Loucy (cell line): Measurements from ENCODE around the gene ATXN7L1.

Source experiments
- H2AFZ ChIP-seq: fragments of 200-600 bp; sonication (generic); 2 replicates; pipeline ENCODE4 v1.6.0; 2016; ENCODE audit warnings: antibody characterized with exemption, mild to moderate bottlenecking, low read length, moderate library complexity
- H3F3A ChIP-seq: fragments of 200-600 bp; 2 replicates; pipeline ENCODE4 v1.6.0; 2016; ENCODE audit warnings: antibody characterized with exemption, low read depth, mild to moderate bottlenecking
- H3K27me3 ChIP-seq: fragments of 200-600 bp; sonication (generic); 2 replicates; pipeline ENCODE4 v1.6.1; 2014; ENCODE audit warnings: low read length, mild to moderate bottlenecking; ENCODE audit not compliant: insufficient read depth, poor library complexity, severe bottlenecking
- H3K36me3 ChIP-seq: fragments of 200-600 bp; sonication (generic); 2 replicates; pipeline ENCODE4 v1.6.1; 2016; ENCODE audit warnings: low read length; ENCODE audit not compliant: insufficient read depth
- H3K4me1 ChIP-seq: fragments of 200-600 bp; sonication (generic); 2 replicates; pipeline ENCODE4 v1.5.1; 2014; ENCODE audit warnings: low read length, mild to moderate bottlenecking; ENCODE audit not compliant: insufficient read depth, poor library complexity, severe bottlenecking
- H3K4me2 ChIP-seq: fragments of 200-600 bp; sonication (generic); 2 replicates; pipeline ENCODE4 v1.6.0; 2014; ENCODE audit warnings: antibody characterized with exemption, low read length, low read depth, mild to moderate bottlenecking; ENCODE audit not compliant: poor library complexity, severe bottlenecking
- H3K4me3 ChIP-seq: fragments of 200-600 bp; sonication (generic); 2 replicates; pipeline ENCODE4 v1.5.1; 2014; ENCODE audit warnings: low read length, mild to moderate bottlenecking, mixed read lengths; ENCODE audit not compliant: poor library complexity, severe bottlenecking
- H3K79me2 ChIP-seq: fragments of 200-600 bp; sonication (generic); 2 replicates; pipeline ENCODE4 v1.6.1; 2014; ENCODE audit warnings: low read length; ENCODE audit not compliant: insufficient read depth
- H3K9ac ChIP-seq: fragments of 200-600 bp; sonication (generic); 2 replicates; pipeline ENCODE4 v1.6.0; 2014; ENCODE audit warnings: mild to moderate bottlenecking, low read depth, low read length, moderate library complexity; ENCODE audit not compliant: poor library complexity, severe bottlenecking
- H3K9me2 ChIP-seq: fragments of 200-600 bp; sonication (generic); replicated peaks from 2 replicates; pipeline ENCODE4 v1.6.1; 2016; ENCODE audit warnings: low read depth, low read length, mixed read lengths
- H3K9me3 ChIP-seq: fragments of 200-600 bp; sonication (generic); 2 replicates; pipeline ENCODE4 v1.6.1; 2014; ENCODE audit warnings: mild to moderate bottlenecking, antibody characterized with exemption, low read length, low read depth; ENCODE audit not compliant: insufficient read depth
- H4K20me1 ChIP-seq: fragments of 200-600 bp; sonication (generic); 2 replicates; pipeline ENCODE4 v1.6.0; 2014; ENCODE audit warnings: antibody characterized with exemption, low read length, mild to moderate bottlenecking; ENCODE audit not compliant: insufficient read depth, poor library complexity, severe bottlenecking
- EZH2phosphoT487 ChIP-seq: fragments of 200-600 bp; IDR thresholded peaks from 2 replicates; pipeline ENCODE4 v1.6.1; 2018; ENCODE audit warnings: antibody characterized with exemption, mild to moderate bottlenecking, moderate library complexity, borderline replicate concordance
- TF ChIP-seq, protein P1 (sequence below): fragments of 200-600 bp; sonication (generic); conservative IDR thresholded peaks from 2 replicates; pipeline ENCODE4 v1.5.1; 2014; ENCODE audit warnings: mild to moderate bottlenecking, antibody characterized with exemption, low read length

ATXN7L1 gene

DNA sequence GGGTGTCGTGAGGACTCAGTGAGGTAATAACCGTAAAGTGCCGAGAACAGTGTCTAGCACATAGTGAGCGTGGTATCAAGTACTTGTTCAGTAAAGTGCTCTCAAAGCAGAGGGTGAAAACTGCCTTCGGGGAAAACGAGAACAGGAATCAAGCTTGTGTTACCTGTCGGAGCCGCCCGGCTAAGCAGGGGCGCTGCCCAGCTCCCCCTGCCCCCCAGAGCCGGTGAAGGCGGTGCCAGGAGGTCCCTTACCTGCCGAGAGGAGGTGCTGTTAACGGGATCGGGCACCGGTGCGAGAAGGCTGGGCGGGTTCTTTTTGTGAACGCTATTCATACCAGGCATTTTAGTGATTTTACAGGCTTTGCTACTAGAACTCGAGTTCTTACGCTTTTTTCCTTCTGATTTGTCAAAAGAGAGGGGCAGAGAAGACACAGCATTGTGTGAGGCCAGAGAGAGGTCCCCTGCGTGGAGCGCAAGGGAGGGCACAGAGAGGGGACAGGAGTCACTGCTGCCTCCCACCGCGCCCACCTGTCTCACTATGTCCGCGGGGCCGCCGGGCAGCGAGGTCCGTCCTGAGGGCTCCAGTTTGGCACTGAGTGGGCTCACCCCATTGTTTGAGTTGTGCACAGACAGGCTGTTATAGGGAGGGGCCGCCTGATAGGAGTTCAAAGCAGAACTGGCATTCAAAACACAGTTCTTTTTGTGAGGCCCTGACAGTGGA, 262.6 kb downstream of the ATXN7L1 start:
- Histone ChIP-seq H3K9ac (no peak overlapping the region), H3K27me3 (no peaks in the 10 kb centered on the region), H3K4me3 (no peak overlapping the region), H4K20me1 (no peaks in the 10 kb centered on the region), H3K79me2 (no peaks in the 10 kb centered on the region), H3K4me2 (no peak overlapping the region), H3K9me2 (no peaks in the 10 kb centered on the region), H3K4me1 (no peaks in the 10 kb centered on the region), H3K36me3 (no peaks in the 10 kb centered on the region), H3F3A (no peaks in the 10 kb centered on the region), H3K9me3 (no peaks in the 10 kb centered on the region), H2AFZ (no peak overlapping the region)
- TF ChIP-seq EZH2phosphoT487: no peak
- TF ChIP-seq, protein P1, sequence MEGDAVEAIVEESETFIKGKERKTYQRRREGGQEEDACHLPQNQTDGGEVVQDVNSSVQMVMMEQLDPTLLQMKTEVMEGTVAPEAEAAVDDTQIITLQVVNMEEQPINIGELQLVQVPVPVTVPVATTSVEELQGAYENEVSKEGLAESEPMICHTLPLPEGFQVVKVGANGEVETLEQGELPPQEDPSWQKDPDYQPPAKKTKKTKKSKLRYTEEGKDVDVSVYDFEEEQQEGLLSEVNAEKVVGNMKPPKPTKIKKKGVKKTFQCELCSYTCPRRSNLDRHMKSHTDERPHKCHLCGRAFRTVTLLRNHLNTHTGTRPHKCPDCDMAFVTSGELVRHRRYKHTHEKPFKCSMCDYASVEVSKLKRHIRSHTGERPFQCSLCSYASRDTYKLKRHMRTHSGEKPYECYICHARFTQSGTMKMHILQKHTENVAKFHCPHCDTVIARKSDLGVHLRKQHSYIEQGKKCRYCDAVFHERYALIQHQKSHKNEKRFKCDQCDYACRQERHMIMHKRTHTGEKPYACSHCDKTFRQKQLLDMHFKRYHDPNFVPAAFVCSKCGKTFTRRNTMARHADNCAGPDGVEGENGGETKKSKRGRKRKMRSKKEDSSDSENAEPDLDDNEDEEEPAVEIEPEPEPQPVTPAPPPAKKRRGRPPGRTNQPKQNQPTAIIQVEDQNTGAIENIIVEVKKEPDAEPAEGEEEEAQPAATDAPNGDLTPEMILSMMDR: no peak

DNA sequence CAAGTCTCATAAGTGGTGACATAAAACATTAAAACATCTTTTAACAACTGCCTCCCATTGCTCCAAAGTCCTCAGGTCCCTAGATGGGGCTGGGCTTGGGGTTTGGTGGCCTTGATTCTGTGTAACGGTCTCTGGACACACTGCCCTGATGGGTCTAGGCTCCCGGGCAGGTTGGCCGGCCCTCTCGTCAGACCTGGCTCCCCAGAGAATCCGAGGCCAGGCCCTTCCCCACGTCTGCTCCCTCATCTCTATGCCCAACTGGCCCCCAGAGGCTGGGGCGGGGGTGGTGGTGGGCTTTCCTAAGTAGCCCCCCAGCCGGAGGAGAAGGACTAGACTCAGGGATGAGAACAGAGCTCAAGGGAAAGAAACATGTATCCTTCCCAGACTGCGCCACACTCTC, 263.6 kb downstream of the ATXN7L1 start:
- no peaks in the 10 kb centered on the region for H3K79me2 ChIP-seq
- no peak overlapping the region for H3K4me2 ChIP-seq
- no peaks in the 10 kb centered on the region for H3K9me2 ChIP-seq

DNA sequence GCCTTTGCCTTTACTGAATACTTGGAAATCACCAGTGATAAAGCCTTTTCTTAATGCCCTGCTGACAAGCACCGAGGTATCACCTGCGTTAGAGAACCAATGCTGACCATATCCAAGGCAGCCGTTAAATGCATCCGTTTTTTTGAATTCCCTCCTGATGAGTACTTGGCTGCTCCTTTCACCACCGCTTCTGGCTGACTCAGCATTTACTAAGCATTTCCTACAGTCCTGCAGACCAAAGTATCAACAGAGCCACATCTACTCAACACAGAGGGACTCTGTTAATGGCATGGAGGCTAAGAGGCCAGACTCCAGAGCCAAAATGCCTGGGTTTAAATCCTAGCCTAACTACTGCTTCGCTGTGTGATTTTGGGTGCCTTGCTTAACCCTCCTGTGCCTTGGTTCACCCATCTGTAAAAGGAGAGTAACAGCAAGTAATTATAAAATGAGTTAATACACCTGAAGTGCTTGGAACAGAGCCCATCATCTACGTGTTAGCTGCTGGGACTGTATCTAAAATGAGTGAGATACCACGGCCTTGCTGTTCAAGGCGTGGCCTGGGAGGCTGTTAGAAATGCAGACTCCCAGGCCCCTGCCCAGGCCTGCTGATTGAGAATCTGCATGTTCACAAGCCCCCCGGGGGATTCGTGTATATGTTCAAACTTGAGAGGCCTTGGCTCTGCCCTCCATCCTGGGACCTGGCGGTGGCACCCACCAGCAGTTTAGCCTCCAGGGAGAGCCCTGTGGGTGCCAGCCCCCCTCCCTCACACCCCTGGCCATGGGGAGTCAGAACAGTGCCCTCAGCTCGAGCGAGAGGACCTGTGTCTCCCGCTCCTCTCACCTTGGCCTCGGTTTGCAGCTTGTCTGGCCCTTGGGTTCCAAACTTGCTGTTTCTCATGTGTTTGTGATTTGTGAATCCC, 264.3 kb downstream of the ATXN7L1 start:
- Histone ChIP-seq H3K9me2 (no peaks in the 10 kb centered on the region), H3K4me3 (no peak overlapping the region), H3K4me2 (no peak overlapping the region), H3F3A (no peaks in the 10 kb centered on the region), H3K36me3 (no peaks in the 10 kb centered on the region), H3K27me3 (no peaks in the 10 kb centered on the region), H4K20me1 (no peaks in the 10 kb centered on the region), H2AFZ (no peak overlapping the region), H3K9me3 (no peaks in the 10 kb centered on the region), H3K79me2 (no peaks in the 10 kb centered on the region), H3K9ac (no peak overlapping the region), H3K4me1 (no peaks in the 10 kb centered on the region)
- no peak for TF ChIP-seq EZH2phosphoT487
- TF ChIP-seq, protein P1: no peak

More for the DNA sequence above, 263.6 kb downstream of the ATXN7L1 start:
- no peak for TF ChIP-seq EZH2phosphoT487
- TF ChIP-seq, protein P1: no peak
- Histone ChIP-seq H3K4me3 (no peak overlapping the region), H4K20me1 (no peaks in the 10 kb centered on the region), H3K36me3 (no peaks in the 10 kb centered on the region), H2AFZ (no peak overlapping the region), H3F3A (no peaks in the 10 kb centered on the region), H3K4me1 (no peaks in the 10 kb centered on the region), H3K9ac (no peak overlapping the region), H3K27me3 (no peaks in the 10 kb centered on the region), H3K9me3 (no peaks in the 10 kb centered on the region)
